G401.6 (cell line): ENCODE measurements around the gene ISG15.
A peak's percentile ranks its signal among the peaks of the same experiment; 100 is the strongest.
"Not testable (repeated sequence)": the region's sequence is repeated elsewhere in the genome, so short reads cannot be mapped to it uniquely, and the experiment has no call there.

Experiments
- FAIRE-seq: peaks from 2 replicates; lab custom pipeline; 2012; peaks lifted over from hg19 to GRCh38; lab: Jason Lieb, UNC

The ISG15 gene

GRCh38 chr1:995665-996633, 17.3 kb upstream of the ISG15 start:
- no peak for FAIRE-seq

DNA sequence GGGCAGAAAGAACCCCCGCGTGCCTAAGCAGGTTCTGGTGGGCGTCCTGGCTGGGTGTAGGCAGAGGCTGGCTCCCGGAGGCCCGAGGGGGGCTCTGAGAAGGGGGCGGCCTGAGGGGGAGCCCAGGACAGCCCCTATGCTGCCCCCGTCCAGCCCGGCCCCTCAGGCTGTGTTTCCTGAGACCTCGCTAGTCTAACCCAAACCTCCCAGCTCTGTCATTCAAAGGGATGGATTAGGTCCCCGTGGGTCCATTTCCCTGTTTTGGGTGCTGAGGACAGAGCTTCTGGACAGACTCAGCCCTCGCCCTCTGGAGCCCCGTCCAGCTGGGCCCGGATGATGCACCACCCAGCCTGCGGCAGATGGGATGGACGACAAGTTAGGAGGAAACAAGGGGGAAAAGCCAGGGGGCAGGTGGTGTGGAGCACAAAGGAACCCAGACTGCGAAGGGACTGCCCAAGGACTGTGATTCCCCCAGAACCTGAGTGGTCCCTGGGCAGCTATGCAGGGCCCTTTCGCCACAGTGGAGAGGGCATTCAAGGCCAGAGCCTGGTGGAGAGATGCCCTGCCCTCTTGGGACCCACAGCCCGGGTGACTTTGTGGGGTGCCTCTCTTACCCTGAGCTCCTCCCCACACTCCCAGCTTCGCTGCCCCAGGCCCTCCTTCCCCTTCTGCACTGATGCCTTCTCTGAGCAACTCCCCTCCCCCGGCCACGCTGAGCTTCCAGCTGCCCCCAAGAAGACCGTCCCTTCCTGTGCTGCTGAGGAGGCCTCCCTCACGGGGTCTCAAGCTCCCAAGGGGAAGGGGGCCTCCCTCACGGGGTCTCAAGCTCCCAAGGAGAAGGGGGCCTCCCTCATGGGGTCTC, 16.2 kb upstream of the ISG15 start:
- FAIRE-seq = no peak

DNA sequence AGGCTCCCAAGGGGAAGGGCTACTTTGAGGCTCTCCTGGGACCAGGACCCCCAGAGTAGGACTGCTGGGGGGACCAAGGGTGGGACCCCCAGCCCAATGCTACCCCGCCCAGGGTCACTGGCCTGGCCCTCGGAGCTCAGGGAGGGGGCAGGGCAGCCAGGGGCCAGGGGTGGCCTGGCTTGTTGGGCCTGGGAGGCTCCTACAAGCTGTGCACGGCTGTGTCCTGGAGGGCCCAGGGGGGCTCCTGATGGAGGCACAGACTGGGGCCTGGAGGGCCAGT, 15.6 kb upstream of the ISG15 start:
- no peak for FAIRE-seq

DNA sequence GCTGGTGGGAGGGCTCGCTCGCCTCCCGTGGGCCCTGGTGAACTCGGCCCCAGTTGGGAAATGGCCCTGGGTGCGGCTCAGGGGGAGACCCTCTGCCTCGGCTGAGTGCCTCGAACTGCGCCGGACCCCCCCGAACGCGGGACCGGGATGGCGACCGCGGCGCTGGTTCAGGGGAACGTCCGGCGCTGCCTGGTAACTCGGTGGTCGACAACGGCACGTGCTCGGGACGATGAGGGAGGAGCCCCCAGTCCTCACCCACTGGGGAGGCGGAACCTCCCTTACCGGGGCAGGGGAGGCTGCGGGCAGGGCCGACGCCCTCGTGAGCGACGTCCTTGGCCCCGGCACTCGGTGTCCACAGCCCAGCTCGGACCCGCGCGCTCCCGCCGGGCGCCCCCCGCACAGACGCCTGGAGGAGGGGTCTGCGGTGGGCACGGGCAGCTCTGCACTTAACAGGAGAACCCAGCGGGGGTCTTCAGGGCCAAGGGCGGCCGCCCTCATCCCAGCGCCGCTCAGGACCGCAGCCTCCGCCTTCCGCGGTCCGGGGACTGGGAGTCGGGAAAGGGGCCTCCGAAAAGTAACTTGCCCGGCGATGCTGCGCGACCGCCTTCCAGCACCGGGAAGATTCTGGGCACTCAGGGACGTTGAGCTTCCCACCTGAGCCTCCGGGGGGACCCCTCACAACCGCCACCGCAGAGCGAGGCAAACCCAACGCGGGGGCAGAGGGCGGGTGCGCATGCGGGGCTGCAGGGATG, 15.1 kb upstream of the ISG15 start:
- FAIRE-seq = no peak

DNA sequence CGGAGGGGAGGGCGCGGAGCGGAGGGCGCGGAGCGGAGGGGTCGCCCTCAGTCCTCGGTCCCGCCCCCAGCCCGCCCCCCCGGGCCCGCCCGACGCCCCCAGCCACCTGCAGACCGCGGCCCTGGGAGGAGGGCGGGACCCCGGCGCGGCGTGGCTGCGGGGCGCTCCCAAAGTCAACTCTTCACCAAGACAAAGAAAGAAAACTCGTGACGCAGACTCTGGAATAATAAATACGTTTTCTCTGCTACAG, 14.6 kb upstream of the ISG15 start:
- no peak for FAIRE-seq

- FAIRE-seq = no peak
Measured at GRCh38 chr1:998995-999724, 14.1 kb upstream of the ISG15 start.

DNA sequence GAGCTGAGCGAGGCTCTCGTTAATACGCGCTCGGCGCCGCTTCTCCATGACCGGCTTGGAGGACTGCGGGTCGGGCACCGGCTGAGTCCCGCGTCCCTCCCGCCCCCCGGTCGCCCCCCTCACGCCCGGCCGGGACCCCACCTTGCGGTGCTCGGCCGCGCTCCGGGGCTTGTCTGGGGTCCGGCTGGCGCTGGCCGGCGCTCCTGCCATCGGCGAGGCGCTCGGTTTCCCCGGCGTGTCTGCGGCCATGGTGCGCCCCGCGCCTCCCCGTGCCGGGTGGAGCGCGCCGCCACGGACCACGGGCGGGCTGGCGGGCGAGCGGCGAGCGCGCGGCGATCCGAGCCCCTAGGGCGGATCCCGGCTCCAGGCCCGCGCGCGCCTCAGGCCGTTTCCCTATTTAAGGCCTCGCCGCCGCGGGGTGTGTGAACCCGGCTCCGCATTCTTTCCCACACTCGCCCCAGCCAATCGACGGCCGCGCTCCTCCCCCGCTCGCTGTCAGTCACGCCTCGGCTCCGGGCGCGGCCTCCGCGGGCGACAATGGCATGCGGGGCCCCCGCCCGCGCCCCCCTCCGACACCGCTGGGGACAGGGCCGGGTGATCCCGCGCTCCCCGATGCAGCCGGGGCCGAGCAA, 13.5 kb upstream of the ISG15 start, which contains the start of gene HES4:
HES4 (minus strand) TSS at position 373 of the 632 bp plus-strand sequence; CDS start at position 249, 124 bp downstream.
- no peak for FAIRE-seq

- peak; percentile 81 for FAIRE-seq
Measured at GRCh38 chr1:1000357-1001056, 12.8 kb upstream of the ISG15 start.

GRCh38 chr1:1001057-1001783, 12.1 kb upstream of the ISG15 start:
- FAIRE-seq = no peak

DNA sequence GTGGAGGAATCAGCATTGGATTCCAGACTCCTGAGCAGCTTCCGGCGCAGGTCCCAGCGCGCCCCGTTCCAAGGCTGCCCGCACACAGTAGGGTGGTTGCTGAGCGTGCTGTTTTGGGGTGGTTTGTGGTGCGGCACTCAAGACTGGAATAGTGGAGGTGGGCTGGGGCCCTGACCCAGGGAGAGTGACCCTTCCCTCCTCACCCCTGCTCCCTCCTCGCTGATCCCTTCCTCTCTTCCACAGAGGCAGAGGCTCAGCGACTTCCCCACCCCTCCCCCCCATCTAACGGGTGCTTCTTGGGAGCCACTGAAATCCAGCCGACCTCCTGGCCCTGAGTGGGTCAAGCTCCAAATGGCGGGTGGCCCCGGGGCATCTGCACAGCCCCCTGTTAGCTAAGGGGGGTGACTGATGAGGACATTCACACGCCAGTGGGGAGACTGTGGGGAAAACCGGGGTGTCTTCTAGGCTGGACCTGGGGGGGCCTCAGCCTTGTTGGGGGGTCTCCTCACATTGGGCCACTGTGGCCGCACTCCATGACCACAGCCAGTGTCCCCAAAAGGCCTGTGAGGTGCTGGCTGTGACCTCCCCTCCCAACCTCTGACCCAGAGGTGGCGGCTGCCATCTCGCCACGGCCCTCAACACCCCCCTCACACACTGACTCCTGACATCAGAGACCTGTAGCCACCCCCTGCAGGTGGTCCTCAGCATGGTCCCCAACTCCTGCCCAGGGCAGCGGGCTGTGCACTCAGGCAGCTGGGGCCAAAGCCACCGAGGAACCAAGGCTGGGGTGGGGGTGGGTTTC, 9.5 kb upstream of the ISG15 start:
- FAIRE-seq = no peak

- no peak for FAIRE-seq
Measured at GRCh38 chr1:1004420-1004779, 8.9 kb upstream of the ISG15 start.

DNA sequence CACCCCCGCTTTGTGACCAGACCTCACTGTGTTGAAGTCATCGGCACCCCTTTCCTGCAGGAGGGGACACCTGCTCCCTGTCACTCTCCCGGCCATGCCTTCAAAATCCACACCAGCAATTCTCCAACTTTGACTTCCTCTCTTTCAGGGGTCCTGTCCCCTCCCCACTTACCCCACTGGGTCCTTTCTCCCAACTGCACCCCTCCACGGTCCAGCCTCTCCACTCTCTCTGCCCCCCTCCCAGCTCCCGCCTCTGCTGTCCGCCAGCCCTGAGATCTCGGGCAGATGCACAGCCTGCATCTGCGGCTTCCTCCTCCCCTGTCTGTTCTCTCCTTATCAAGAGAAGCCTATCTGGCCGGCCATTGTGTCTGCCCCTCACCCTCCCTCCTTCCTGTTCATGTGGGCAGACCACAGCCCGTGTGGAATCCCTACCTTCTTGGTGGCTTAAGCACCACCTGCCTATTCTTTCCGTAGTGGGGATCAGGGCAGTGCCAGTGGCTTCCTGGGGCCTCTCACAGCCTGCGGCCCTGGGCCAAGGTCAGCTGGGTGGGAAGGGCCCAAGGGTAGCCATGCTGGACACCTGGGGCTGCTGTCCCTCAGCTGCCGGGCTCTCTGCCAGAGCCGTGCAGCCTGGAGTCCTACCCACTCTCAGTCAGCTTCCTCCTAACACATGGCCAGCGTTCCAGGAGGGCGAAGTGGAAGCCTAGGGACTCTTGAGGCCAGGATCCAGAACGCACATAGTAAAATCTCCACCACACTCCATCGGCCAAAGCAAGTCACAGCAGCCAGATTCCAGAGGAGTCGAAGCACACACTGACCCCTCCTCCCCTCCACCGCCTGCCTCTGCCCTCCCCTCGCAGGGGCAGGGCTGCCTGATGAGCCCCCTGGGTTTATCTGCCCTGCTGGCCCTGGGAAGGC, 8.3 kb upstream of the ISG15 start:
- no peak for FAIRE-seq

DNA sequence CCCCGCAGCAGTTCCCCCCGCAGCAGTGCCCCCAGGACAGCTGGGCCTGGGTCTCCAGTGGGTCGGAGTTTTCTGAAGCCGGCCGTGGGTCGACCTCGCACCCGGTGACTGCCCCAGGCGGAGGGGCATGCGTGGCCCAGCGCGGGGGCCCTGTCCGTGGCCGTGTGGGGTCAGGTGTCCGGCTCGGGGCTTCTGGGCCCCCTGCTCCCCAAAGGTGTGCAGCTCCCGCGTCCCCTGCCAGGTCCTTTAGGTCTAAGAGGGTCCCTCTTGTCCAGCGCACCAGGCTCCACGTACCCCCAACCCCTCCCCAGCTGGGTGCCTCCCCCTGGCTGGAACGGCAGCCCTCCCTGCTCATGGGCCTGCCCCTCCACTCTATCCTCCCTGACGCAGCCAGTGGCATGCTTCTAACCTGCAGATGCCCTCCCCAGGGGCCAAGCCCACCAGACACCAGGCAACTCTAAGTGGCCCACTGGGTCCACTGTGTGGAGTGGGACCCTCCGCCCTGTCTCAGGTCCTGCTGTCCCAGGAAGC, 7.5 kb upstream of the ISG15 start:
- no peak for FAIRE-seq

DNA sequence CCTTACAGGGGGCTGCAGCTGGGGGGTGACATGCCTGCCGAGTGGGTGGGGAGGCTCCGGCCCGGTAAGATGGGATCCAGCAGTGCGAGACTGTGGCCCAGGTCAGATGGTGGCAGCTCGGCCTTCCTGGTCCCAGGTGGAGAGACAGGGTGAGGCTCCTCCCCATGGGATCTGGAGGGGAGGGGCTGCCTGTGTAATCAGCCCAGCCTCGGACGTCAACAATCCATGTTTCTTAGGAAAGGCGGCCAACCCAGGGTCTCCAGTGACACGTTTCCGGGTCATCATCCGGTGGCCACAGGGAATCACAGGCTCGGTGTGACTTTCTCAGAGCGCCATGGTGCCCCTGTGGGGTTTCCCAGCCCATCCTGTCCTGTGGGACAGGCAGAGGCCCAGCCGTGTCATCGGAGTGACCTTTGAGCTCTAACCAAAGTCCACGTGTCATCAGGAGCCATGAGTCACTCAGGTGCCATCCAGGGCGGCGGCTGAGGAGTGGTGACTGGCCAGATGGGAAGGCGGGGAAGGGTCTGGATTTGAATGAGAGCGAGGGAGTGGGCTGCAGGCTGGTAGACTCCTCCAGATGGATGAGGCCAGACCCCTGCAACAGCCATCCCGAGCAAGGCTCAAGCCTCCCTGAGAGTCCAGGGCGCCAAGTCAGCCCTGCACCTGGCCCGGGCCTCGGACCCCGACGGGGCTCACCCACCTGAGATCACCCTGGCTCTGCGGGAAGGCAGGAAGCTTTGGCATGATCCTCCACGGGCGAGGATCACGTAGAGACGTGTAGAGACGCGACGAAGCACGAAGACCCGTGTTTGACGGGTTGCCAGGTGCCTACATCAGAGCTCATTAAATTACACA, 6.8 kb upstream of the ISG15 start:
- no peak for FAIRE-seq

- not testable (repeated sequence) for FAIRE-seq
Measured at GRCh38 chr1:1010131-1010530, 3.2 kb upstream of the ISG15 start.

- no peak for FAIRE-seq
Measured at GRCh38 chr1:1011396-1011949, 1.8 kb upstream of the ISG15 start.

- not testable (repeated sequence) for FAIRE-seq
Measured at GRCh38 chr1:1012736-1013104, 577 bp upstream of the ISG15 start.
